Hematopoietic multipotent progenitor cell treated with erythropoietin and hydrocortisone succinate and interleukin-3 and kit ligand, for 17 days (in vitro differentiated cells): ENCODE data around the gene WNT6.
A peak's percentile ranks its signal among the peaks of the same experiment; 100 is the strongest.
"Not testable (repeated sequence)": the region's sequence is repeated elsewhere in the genome, so short reads cannot be mapped to it uniquely, and the experiment has no call there.

ENCODE experiments used
- DNase-seq: peaks from one replicate; pipeline ENCODE4 v3.0.0-alpha.2; 2015; ENCODE audit warnings: low spot score

The WNT6 gene

GRCh38 chr2:218830526-218831306, 28.9 kb upstream of the WNT6 start:
- no peak for DNase-seq

DNA sequence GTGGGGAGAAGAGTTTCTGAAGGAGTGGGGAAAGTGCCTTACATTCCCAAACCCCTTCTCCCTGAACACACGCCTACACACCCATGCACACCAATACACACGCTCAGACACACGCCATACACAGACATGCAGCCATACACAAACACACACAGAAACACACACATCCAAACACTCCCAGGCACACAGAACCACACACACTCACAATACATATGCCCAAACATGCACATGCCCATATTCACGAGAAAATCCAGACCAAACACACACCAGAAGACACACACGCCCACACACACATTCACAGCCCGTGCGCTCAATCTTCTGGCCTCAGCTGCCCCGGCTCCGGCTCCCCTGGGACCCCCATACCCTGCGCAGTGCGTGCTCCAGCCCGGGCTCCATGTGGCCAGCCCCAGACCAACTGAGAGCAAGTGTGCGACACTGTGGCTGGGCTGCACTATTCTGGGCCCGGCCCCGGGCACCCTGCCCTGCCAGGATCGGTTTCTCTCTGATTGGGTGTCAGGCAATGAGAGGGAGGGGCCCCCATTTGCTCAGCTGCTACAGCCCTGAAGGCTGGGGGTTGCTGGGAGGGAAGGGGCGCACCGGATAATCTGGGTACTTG, 28.1 kb upstream of the WNT6 start, which contains the start of gene PRKAG3:
TSS of gene PRKAG3 (minus strand) at position 426 of the 613 bp plus-strand sequence.
- no peak for DNase-seq

DNA sequence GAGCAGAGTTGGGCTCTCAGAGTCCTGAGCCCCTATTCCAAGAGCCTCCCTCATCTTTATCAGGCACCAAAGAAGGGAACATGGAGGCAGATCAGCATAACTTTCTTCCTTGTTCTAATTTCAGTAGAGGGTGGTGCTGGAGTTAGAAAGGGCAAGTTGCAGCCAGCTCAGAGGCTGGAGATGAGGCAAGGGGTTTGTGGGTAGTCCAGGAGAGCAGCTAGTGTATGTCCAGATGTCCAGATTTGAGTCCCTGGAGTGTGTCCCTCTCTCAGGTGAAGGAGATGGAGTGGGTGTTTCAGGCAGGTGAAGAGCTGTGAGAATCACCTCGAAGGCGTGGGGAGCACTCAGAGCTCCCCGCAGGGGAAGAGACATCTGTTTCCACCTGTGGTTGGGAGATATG, 27.5 kb upstream of the WNT6 start:
- no peak for DNase-seq

DNA sequence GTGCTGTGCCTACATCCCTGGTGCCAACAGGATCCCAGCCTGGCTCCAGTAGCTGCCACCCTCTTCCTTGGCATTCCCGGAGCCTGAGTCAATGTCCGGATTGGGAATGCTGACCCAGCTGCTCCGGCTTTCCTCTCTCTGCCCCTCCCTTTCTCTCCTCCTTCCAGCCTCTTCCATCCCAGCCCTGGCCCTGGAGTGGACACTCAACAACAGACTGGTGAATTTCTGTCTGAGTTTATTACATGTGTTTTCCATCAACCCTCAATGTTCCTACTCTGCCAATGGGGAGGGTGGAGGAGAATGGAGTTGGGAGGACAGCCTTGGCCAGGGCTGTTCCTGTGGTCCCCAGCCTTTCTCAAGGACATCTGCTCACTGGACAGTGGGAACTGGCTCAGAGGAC, 27.1 kb upstream of the WNT6 start:
- no peak for DNase-seq

DNA sequence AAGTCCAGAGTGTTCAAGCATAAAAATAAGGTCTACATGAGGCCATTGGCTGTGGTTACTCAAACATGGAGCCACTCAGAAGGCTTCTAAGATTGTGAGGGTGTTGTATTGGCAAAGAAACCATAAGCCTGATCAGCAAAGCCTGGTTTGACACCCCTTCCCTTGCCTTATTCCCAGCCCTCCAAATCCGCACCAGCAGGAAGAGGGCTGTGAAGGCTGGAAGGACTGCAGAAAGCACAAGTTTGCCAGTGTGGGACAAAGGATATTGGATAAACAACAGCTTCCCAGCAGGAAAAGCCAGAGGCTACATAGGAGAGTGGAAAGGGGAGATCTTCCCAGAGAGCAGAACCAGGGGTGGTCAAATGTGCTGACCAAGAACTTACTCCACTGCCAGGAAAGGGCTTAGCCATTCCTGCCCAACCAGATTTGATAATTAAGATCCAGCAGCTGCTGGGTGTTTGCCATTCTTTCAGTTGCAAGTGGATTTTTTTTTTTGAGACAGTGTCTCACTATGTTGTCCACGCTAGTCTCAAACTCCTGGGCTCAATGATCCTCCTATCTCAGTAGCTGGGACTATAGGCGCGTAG, 26.5 kb upstream of the WNT6 start:
- DNase-seq = no peak

DNA sequence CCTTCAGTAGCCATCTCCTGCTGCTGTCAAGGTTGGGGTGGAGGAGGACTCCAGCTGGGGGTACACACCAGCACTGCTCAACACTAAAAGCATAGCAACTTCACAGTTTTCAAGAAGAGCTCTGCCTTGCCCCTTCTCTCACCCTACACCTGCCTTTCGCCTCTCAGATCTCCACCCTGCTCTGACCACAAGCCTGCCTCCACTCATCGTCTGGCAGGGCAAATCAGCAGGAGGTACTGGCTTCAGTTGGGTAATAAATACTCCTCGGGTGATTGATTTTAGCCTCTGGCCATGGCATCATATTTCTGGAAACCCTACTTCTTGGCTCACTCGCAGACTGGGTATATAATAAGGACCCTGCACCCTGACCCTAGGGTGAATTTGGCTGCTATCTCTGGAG, 24.9 kb upstream of the WNT6 start:
- DNase-seq = no peak

DNA sequence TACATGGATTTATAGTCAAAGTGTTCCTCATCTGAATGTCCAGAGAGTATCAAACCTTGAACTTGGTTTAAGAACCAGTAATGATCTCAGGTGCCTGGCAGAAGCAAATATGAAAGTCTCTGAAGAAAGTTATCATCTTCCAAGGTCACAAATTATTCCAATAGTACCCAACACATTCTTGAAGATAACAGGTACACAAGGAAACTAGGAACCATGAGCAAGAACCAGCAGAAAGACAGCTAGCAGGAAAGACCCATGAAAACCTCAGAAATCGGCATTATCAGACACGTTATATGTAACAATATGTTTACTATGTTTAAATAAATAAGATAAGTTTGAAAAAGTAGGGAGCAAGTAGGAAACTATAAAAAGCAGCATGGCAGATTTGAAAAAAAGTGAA, 22.1 kb upstream of the WNT6 start:
- DNase-seq = no peak

DNA sequence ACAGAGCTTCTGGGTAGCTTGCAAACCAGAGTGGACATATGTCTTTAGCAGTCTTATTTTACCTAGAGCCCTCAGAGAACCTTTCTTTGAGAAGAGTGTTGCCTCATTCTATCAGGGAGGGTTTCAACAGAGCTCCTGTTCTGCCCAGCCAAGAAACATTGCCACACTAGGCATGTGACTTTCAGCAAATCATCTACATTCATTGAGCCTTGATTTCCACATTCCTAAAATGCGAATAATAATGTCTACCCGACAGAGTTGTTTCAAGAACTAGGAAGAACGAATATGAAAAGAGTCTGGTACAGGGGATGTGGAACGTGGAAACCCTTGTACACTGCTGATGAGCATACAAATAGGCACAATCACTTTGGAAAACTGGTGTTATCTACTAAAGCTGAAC, 20.2 kb upstream of the WNT6 start:
- DNase-seq = no peak

DNA sequence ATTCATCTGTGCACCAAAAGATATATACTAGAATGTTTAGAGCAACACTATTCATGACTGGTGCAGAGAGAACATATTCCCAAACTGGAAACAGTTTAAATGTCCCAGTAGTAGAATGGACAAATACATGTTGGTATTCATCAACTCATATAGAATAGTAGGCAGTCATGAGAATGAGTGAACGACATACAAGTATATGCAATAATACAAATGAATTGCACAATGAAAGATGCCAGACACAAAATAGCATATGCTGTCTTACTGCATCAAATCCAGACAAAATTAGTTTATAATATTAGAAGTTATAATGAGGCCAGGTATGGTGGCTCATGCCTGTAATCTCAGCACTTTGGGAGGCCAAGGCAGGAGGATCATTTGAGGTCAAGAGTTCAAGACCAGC, 19.7 kb upstream of the WNT6 start:
- no peak for DNase-seq

DNA sequence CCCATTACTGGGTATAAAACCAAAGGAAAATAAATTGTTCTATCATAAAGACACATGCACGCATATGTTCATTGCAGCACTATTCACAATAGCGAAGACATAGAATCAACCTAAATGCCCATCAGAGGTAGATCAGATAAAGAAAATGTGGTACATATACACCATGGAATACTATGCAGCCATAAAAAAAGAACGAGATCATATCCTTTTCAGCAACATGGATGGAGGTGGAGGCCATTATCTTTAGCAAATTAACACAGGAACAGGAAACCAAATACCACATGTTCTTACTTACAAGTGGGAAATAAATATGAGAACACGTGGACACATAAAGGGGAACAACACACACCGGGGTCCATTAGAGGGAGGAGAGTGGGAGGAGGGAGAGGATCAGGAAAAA, 15.3 kb upstream of the WNT6 start:
- not testable (repeated sequence) for DNase-seq

DNA sequence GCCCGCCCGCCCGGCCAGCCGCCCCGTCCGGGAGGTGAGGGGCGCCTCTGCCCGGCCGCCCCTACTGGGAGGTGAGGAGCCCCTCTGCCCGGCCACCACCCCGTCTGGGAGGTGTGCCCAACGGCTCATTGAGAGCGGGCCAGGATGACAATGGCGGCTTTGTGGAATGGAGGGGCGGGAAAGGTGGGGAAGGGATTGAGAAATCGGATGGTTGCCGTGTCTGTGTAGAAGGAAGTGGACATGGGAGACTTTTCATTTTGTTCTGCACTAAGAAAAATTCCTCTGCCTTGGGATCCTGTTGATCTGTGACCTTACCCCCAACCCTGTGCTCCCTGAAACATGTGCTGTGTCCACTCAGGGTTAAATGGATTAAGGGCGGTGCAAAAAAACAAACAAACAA, 12.6 kb upstream of the WNT6 start:
- not testable (repeated sequence) for DNase-seq

- DNase-seq = no peak
These were observed 9.9 kb upstream of the WNT6 start for GRCh38 chr2:218849721-218850120.

GRCh38 chr2:218850796-218851195, 8.8 kb upstream of the WNT6 start:
- DNase-seq = no peak

DNA sequence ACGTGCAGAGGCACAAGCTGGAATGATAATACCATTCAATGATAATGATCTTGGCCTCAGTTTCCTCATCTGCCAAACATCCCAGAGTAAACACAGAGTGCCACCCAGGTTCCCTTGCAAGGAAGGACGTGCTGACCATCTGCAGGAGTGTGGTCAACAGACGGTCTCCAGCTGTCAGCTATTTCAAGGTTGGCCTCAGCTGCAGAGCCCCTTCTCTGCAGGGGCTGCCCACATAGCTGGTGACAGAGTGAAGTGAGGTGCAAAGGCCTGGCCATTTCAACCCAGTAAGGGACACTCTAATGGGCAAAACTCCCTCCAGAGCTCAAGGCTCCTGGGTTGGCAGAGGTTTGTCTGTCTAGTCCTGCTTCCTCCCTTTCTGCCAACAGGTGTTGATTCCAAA, 8.3 kb upstream of the WNT6 start:
- no peak for DNase-seq

GRCh38 chr2:218852911-218853667, 6.5 kb upstream of the WNT6 start:
- DNase-seq = peak; percentile 44

GRCh38 chr2:218853766-218854165, 5.8 kb upstream of the WNT6 start:
- no peak for DNase-seq

DNA sequence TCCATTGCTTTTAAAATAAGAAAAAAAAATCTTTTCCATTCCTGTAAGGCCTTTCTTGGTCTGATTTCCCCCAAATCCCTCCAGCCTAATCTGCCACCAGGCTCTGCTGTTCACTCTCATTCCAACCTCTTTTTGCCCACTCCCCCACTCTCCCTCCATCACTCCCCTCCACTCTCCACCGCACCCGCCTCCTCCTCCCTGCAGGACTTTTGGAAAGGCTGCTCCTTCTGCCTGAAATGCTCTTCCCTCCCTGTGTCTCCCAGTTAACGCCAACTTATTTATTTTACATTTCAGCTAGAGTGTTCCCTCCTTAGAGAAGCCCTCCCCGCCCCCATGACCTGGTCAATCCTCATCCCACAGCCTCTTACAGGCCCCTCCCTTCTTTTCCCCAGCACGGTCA, 4.7 kb upstream of the WNT6 start:
- DNase-seq = no peak

DNA sequence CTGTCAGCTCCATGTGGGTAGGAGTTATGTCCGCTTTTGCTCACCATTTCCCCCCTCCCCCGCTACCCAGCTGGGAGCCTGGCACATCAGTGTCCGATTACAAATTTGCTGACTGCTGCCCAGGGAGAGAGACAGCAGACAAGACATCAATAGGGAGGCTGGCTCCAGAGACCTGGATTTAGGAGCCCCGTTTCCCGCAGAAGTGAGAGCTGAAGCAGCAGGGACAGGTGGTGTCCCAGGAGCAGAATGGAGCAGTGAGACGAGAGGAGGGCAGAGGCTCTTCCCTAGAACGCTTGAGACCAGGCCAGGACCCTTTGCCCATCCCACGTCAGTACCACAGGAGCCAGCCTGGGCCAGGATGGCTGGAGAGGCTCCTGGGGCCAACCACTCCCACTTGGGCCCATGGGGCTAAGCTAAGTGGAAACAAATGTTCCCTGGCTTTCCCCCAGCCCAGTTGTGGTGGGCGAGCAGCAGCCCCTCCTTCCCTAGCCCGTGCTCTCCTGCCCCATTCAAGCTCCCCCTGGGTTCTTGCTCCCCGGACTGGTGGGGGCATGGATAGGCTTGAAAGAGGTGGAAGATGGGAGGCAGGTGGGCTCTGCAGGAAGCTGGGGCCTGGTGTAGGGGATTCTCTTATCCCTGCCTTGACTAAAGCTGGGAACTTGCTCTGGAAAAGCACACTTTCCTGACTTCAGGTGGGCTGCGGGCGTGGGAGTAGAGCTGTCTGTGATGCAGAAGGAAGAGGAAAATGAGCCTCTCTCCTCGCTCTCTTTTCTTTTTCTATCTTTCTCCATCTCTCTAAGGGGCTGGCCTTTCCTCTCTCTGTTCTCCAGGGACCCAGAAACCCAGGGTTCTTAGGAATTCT, 4.1 kb upstream of the WNT6 start:
- no peak for DNase-seq

DNA sequence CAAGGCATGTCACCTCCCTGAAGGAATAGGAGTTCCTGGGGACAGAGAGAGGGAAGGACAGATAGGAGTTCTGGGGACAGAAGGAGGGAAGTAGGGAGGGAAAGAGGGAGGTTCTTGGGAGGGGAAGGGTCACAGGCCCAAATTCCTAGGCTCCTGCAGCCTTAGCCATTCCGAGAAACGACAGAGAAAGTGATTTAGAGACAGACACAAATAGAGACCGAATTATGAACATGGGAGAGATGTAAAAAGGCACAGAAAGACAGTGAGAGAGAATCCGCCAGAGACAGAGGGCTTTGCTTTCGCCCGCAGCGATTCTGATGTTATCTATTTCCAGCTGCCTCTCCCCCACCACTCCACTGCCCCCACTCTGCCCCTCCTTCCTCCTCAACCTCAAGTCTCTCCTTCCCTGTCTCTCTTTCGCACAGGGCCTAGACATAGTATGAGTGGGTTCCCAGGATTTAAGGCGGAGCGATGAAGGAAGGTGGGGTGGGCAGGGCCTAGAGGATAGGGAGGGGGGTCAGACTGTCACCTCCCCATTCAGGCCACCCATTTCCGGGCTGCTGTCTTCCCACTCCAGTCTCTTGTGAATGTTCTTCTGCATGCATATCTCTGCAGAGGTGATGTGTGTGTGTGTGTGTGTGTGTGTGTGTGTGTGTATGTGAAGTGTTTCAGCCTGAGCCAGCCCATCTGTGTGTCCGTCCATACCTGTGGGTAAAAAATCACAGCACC, 3.3 kb upstream of the WNT6 start:
- no peak for DNase-seq

DNA sequence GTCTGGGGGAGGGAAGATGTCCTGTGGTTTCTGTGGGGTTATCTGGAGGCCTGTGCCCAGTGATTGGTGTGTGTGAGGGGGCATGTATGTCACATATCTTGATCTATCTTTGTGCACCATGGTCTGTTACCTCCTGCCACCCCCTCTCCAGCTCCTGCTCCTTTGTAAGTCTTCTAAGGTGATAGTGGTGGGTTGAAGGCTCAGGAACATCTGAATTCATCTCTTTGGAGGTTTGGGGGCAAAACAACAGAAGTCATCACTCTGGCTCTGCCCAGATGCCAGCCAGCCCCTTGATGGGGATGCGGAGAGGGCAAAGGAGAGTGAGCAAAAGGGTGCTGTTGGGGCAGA, 2.7 kb upstream of the WNT6 start:
- no peak for DNase-seq
